K562 (cell line): ENCODE measurements around the gene GJD2. TPM values are rescaled to one million over a fixed set of nuclear protein-coding genes. Genes with fewer than 3 reads are reported as not detected.

ENCODE experiments used
- ATAC-seq: fragments of 200-7000 bp; cut with Tn5 transposase; 3 replicates; pipeline ENCODE4 v1.9.1; 2020; ENCODE audit warnings: moderate library complexity
- BruUV-seq: library from RNA; stranded (reverse); fragments of 400-500 nt; replicated peaks from 2 replicates; lab custom pipeline; 2021; lab: Mats Ljungman, UMichigan
- CTCF ChIA-PET: fragments of 300-600 bp; formaldehyde crosslinking; extraction: SDS; loops from one replicate; lab custom pipeline; 2021; ENCODE audit warnings: low intra/inter-chr PET ratio; lab: Yijun Ruan, JAX
- POLR2A ChIA-PET: fragments of 300-600, 350-650 bp; sonication (Branson Sonifier 250); formaldehyde crosslinking; extraction: SDS; loops from one replicate; lab custom pipeline; 2021; ENCODE audit warnings: antibody characterized with exemption, inconsistent platforms; lab: Yijun Ruan, JAX
- DNase-seq, 4 experiments: peaks; one replicate each; pipeline versions ENCODE4 v3.0.0 to v3.0.0-alpha.2; 2011 to 2018; ENCODE audit warnings: low spot score in 3 of 4, mixed read lengths in 3 of 4; ENCODE audit errors: extremely low read depth in 1 of 4
- FAIRE-seq: peaks from 2 replicates; lab custom pipeline; 2011; peaks lifted over from hg19 to GRCh38; lab: Jason Lieb, UNC
- H2AFZ ChIP-seq: 2 replicates; pipeline ENCODE4 v1.6.0; 2011; ENCODE audit warnings: low read depth, low read length, control low read depth, inconsistent platforms
- H3K27ac ChIP-seq: fragments of 200-600 bp; 3 replicates; pipeline ENCODE4 v1.8.0; 2011; ENCODE audit warnings: low read depth, mild to moderate bottlenecking, control low read depth, inconsistent platforms, low read length, moderate library complexity, mixed read lengths; ENCODE audit errors: extremely low read depth
- H3K27me3 ChIP-seq, 2 experiments: fragments of 300-600 bp in 1 of 2; 2 replicates in 1 of 2; 3 replicates in 1 of 2; pipeline versions ENCODE4 v1.6.0 to v1.8.0; 2011; ENCODE audit warnings: inconsistent platforms in 2 of 2, low read length in 2 of 2, mild to moderate bottlenecking in 1 of 2, mixed read lengths in 1 of 2, moderate library complexity in 1 of 2; ENCODE audit not compliant: control insufficient read depth in 2 of 2, insufficient read depth in 2 of 2
- H3K36me3 ChIP-seq: fragments of 300-600 bp; 3 replicates; pipeline ENCODE4 v1.8.0; 2011; ENCODE audit warnings: mild to moderate bottlenecking, low read length, inconsistent platforms; ENCODE audit not compliant: control insufficient read depth, insufficient read depth
- H3K4me1 ChIP-seq, 2 experiments: fragments of 200-600 bp in 1 of 2; replicated peaks in 1 of 2; 2 replicates in 1 of 2; 3 replicates in 1 of 2; pipeline versions ENCODE4 v1.5.1 to v1.8.0; 2011; ENCODE audit warnings: inconsistent platforms in 2 of 2, low read length in 2 of 2, mild to moderate bottlenecking in 1 of 2, mixed read lengths in 1 of 2, moderate library complexity in 1 of 2; ENCODE audit not compliant: control insufficient read depth in 2 of 2, insufficient read depth in 2 of 2
- H3K4me2 ChIP-seq: 2 replicates; pipeline ENCODE4 v1.6.1; 2011; ENCODE audit warnings: low read length, control low read depth, inconsistent platforms, mixed read lengths; ENCODE audit not compliant: insufficient read depth
- H3K4me3 ChIP-seq: fragments of 200-600 bp; sonication (generic), shearing (Covaris generic); 2 replicates; pipeline ENCODE4 v1.5.1; 2016; ENCODE audit warnings: control low read depth, inconsistent platforms
- H3K79me2 ChIP-seq: fragments of 200-600 bp; 3 replicates; pipeline ENCODE4 v1.8.0; 2011; ENCODE audit warnings: low read length, inconsistent platforms; ENCODE audit not compliant: control insufficient read depth, insufficient read depth
- H3K9ac ChIP-seq, 2 experiments: 2 replicates each; pipeline versions ENCODE4 v1.6.0 to v1.6.1; 2011; ENCODE audit warnings: low read depth in 2 of 2, low read length in 2 of 2, control low read depth in 1 of 2, inconsistent platforms in 1 of 2, mild to moderate bottlenecking in 1 of 2, mixed read lengths in 1 of 2; ENCODE audit not compliant: insufficient read depth in 1 of 2
- H3K9me1 ChIP-seq: one replicate; pipeline ENCODE4 v1.6.0; 2011; ENCODE audit warnings: inconsistent platforms, mild to moderate bottlenecking, low read length, moderate library complexity; ENCODE audit not compliant: control insufficient read depth, insufficient read depth
- H3K9me3 ChIP-seq: replicated peaks from 2 replicates; pipeline ENCODE4 v1.5.1; 2011; ENCODE audit warnings: low read depth, low read length, inconsistent platforms; ENCODE audit not compliant: control insufficient read depth, insufficient read depth
- H4K20me1 ChIP-seq: replicated peaks from 2 replicates; pipeline ENCODE4 v1.6.1; 2011; ENCODE audit warnings: low read length, inconsistent platforms, mixed read lengths; ENCODE audit not compliant: control insufficient read depth, insufficient read depth
- ARID3B ChIP-seq: fragments of 250-450 bp; sonication (Bioruptor Pico); IDR thresholded peaks from 2 replicates; pipeline ENCODE4 v1.4.0; 2020; ENCODE audit warnings: borderline replicate concordance
- CREB1 ChIP-seq, 2 experiments: sonication (generic) in 1 of 2; formaldehyde crosslinking in 1 of 2; IDR thresholded peaks; 2 replicates each; pipeline versions ENCODE4 v1.6.1 to v1.8.0; 2012 to 2022; ENCODE audit warnings: inconsistent platforms in 1 of 2, mild to moderate bottlenecking in 1 of 2, missing genetic modification reagents in 1 of 2, moderate library complexity in 1 of 2
- FOXA3 ChIP-seq, 2 experiments: fragments of 450-650 bp in 1 of 2; sonication (generic) in 1 of 2; formaldehyde crosslinking; IDR thresholded peaks in 1 of 2; conservative IDR thresholded peaks in 1 of 2; 2 replicates each; pipeline versions ENCODE4 v1.4.0 to v1.8.0; 2020 to 2022; ENCODE audit warnings: mild to moderate bottlenecking in 2 of 2, missing genetic modification reagents in 1 of 2
- FUS ChIP-seq: fragments of 200-400 bp; formaldehyde crosslinking; optimal IDR thresholded peaks from 2 replicates; pipeline ENCODE3; 2017; ENCODE audit warnings: low read depth, low read length
- IRF9 ChIP-seq: fragments of 450-650 bp; IDR thresholded peaks from 2 replicates; pipeline ENCODE4 v1.6.1; 2016; ENCODE audit warnings: missing biosample characterization, missing genetic modification characterization
- KLF13 ChIP-seq: fragments of 450-650 bp; IDR thresholded peaks from 2 replicates; pipeline ENCODE4 v1.6.1; 2016; ENCODE audit warnings: missing genetic modification characterization, low read depth, mild to moderate bottlenecking, missing compliant biosample characterization, moderate library complexity, borderline replicate concordance
- POLR2AphosphoS2 ChIP-seq: IDR thresholded peaks from 2 replicates; pipeline ENCODE4 v1.6.1; 2012; ENCODE audit warnings: low read length, improper control_type of control experiment
- SLC30A9 ChIP-seq: fragments of 250-450 bp; sonication (Bioruptor Pico); IDR thresholded peaks from 2 replicates; pipeline ENCODE4 v1.8.0; 2022; ENCODE audit warnings: mild to moderate bottlenecking, moderate library complexity
- STAG1 ChIP-seq: sonication (generic); formaldehyde crosslinking; IDR thresholded peaks from 2 replicates; pipeline ENCODE4 v1.5.0; 2020; ENCODE audit warnings: missing genetic modification reagents, borderline replicate concordance
- ZNF224 ChIP-seq: sonication (generic); formaldehyde crosslinking; IDR thresholded peaks from 2 replicates; pipeline ENCODE4 v1.8.0; 2022; ENCODE audit warnings: mild to moderate bottlenecking, missing genetic modification reagents
- ZNF41 ChIP-seq: fragments of 250-450 bp; sonication (Bioruptor Pico); conservative IDR thresholded peaks from 2 replicates; pipeline ENCODE4 v1.4.0; 2020; ENCODE audit warnings: mild to moderate bottlenecking
- ZNF561 ChIP-seq: fragments of 450-650 bp; formaldehyde crosslinking; conservative IDR thresholded peaks from 2 replicates; pipeline ENCODE4 v1.4.0; 2020; ENCODE audit warnings: mild to moderate bottlenecking, moderate library complexity
- ZNF717 ChIP-seq: fragments of 250-450 bp; sonication (Bioruptor Pico); IDR thresholded peaks from 2 replicates; pipeline ENCODE4 v1.5.0; 2021
- WGBS: fragments of 100-300 bp; shearing (Covaris generic); methylation state at CpG from one replicate; pipeline ENCODE4 v1.1.6; 2016; ENCODE audit warnings: low coverage, mixed read lengths; ENCODE audit not compliant: insufficient coverage; ENCODE audit errors: missing lambda C conversion rate; 5-methylcytosine and 5-hydroxymethylcytosine counted together
- in situ Hi-C: fragments of 300-500 bp; cut with MboI; formaldehyde crosslinking; loops from 4 replicates; pipeline ENCODE4 v1.15.0; 2018; ENCODE audit warnings: inconsistent platforms, mixed read lengths
- intact Hi-C: fragments of 100-400 bp; cut with micrococcal nuclease; formaldehyde crosslinking; loops from 2 replicates; pipeline ENCODE4 v1.14.2; 2022
- polyA plus RNA-seq, 8 experiments: library from polyadenylated mRNA; depleted of rRNA in 4 of 8; stranded (reverse) in 5 of 8; unstranded in 3 of 8; fragments of >200 nt; fragmentation: Nextera tagmentation in 2 of 8; fragmentation: Illumina TruSeq in 1 of 8; extraction: Ambion mirVana in 2 of 8; extraction: Trizol in 1 of 8; gene quantifications; 2 replicates each; pipeline versions ENCODE4 v1.2.1 to v1.2.3, GENCODE V29; 2011 to 2014; ENCODE audit warnings: inconsistent platforms in 1 of 8, missing spikeins in 1 of 8
- total RNA-seq, 7 experiments: library from RNA; depleted of rRNA in 6 of 7; stranded (reverse); fragments of >200 nt in 6 of 7; fragmentation: Illumina TruSeq in 2 of 7; extraction: Trizol in 2 of 7; gene quantifications; 2 replicates each; pipeline versions ENCODE4 v1.2.1 to v1.2.3, GENCODE V29; 2011 to 2021; ENCODE audit warnings: low replicate concordance in 1 of 7

The GJD2 gene
- total and polyA plus RNA-seq, 9 of the 15 experiments (the other 6 are each of a cell fraction or from before 2014, with no cell fraction given) = not detected

GRCh38 chr15:34783431-34783830, 28.6 kb upstream of the GJD2 start:
- in situ Hi-C loops = no loop called here
- H3K27me3 ChIP-seq = no peaks in the 10 kb centered on the region
- BruUV-seq = no TSS peak
- H3K9me3 ChIP-seq = no peaks in the 10 kb centered on the region; the same call in 1 of the 2 replicates
- FAIRE-seq (no peak), DNase-seq (no peak), ATAC-seq (no peak)
- intact Hi-C loops = no loop called here
- no peak overlapping the region for H3K9ac ChIP-seq
- TF ChIP-seq STAG1 = no peak
- no peak for TF ChIP-seq ZNF224 (CRISPR knock-in tag)
- TF ChIP-seq SLC30A9 = no peak
- no peak for TF ChIP-seq KLF13 (tag)
- no peak for TF ChIP-seq CREB1 (IDR thresholded peaks at IDR 0.05)
- TF ChIP-seq CREB1 (CRISPR knock-in tag; IDR thresholded peaks at IDR 0.05) = no peak
- TF ChIP-seq FOXA3 (CRISPR knock-in tag; conservative IDR thresholded peaks at IDR 0.05 in 1 of 2, IDR thresholded peaks at IDR 0.05 in 1 of 2) = no peak
- TF ChIP-seq ZNF717 (CRISPR knock-in tag) = no peak
- no peak for TF ChIP-seq FUS
- TF ChIP-seq ZNF561 (CRISPR knock-in tag) = no peak
- TF ChIP-seq ARID3B (CRISPR knock-in tag) = no peak
- TF ChIP-seq ZNF41 (CRISPR knock-in tag) = no peak
- TF ChIP-seq POLR2AphosphoS2 = no peak
- TF ChIP-seq IRF9 (tag) = no peak
- ChIA-PET POLR2A (interaction anchor here (0.7 kb wide), 1 partner anchor 131 kb away, joined by 3 read pairs; no protein-coding TSS in a partner anchor), CTCF (no interaction called here)
- no peak overlapping the region for H3K27ac ChIP-seq
- no peak overlapping the region for H2AFZ ChIP-seq
- 82% methylated on average over 2 of the region's 2 CpGs for WGBS
- H4K20me1 ChIP-seq = no peaks in the 10 kb centered on the region
- H3K79me2 ChIP-seq = no peaks in the 10 kb centered on the region
- H3K4me3 ChIP-seq = no peak overlapping the region
- no peaks in the 10 kb centered on the region for H3K9me1 ChIP-seq
- no peaks in the 10 kb centered on the region for H3K36me3 ChIP-seq
- no peaks in the 10 kb centered on the region for H3K4me1 ChIP-seq
- H3K4me2 ChIP-seq = no peak overlapping the region
